ENCODE measurements around the gene C14orf119. TPM values are rescaled to one million over a fixed set of nuclear protein-coding genes. Genes with fewer than 3 reads are reported as not detected.

The C14orf119 gene
- total and polyA plus RNA-seq, 10 donors = 28.0 to 47.0 (median 39.0) TPM

DNA sequence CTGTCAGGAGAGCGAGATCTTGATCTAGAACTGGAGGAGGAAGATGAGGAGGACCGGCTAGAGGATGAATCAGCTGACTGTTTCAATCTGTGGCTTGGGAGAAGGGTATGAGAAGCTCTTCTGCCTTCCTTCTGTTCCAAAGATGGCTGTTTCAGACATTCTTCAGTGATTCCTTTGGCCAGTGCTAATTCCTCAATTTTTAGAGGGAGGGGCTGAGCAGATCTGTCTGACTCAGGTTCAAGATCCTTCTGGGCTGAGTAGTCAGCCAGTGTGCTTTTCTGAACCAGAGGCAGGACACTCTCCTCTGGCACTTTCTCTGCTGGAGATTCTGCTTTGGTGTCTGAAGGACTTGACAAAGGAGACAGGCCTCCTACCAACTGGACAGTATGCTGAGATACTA, 15.6 kb upstream of the C14orf119 start:
- intact Hi-C loops (cut with DNase I; ENCODE audit: low total_unique reads) = no loop called here
- H3K4me1 ChIP-seq = peaks cover 0 to 48% (median 19%) of the 10 kb centered on the region in 6 donors
- peak overlapping the region in 3 of 8 donors; percentile 24 to 60 (median 59) for H3K27ac ChIP-seq
- peaks cover 6 to 100% (median 96%) of the 10 kb centered on the region in 6 donors for H3K36me3 ChIP-seq
- no peak for DNase-seq
- TF ChIP-seq POLR2A (IDR thresholded peaks at IDR 0.05) (no peak), POLR2AphosphoS5 (IDR thresholded peaks at IDR 0.05) (no peak)
- TF ChIP-seq, protein P1, sequence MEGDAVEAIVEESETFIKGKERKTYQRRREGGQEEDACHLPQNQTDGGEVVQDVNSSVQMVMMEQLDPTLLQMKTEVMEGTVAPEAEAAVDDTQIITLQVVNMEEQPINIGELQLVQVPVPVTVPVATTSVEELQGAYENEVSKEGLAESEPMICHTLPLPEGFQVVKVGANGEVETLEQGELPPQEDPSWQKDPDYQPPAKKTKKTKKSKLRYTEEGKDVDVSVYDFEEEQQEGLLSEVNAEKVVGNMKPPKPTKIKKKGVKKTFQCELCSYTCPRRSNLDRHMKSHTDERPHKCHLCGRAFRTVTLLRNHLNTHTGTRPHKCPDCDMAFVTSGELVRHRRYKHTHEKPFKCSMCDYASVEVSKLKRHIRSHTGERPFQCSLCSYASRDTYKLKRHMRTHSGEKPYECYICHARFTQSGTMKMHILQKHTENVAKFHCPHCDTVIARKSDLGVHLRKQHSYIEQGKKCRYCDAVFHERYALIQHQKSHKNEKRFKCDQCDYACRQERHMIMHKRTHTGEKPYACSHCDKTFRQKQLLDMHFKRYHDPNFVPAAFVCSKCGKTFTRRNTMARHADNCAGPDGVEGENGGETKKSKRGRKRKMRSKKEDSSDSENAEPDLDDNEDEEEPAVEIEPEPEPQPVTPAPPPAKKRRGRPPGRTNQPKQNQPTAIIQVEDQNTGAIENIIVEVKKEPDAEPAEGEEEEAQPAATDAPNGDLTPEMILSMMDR (IDR thresholded peaks at IDR 0.05 in 8 of 11, conservative IDR thresholded peaks at IDR 0.05 in 3 of 11) = no peak
- H3K9me3 ChIP-seq = no peaks in the 10 kb centered on the region
- no peak overlapping the region for H3K4me3 ChIP-seq
- no peaks in the 10 kb centered on the region for H3K27me3 ChIP-seq (replicated peaks in 1 of 7)
- WGBS, 5 donors = 82 to 93% (median 89%) methylated on average over 2 of the region's 2 CpGs

DNA sequence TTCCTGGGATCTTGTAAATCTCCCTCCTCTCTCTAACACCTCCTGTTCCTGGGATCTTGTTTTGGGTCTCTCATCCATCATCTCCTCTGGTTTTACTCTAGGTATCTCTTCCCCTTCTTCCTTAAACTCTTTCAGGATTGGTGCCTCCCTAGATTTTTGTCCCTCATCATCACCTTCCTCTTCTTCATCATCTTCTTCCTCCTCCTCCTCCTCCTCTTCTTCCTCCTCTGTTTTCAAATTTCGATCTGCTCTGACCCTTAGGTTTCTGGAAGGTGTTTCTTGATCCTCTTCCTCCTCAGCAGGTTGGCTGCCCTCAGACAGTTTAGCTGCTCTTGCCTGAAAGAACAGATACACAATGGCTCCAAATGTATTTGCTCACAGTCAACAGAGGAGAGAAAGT, 14.8 kb upstream of the C14orf119 start:
- Histone ChIP-seq H3K4me3 (no peak overlapping the region), H3K36me3 (peaks cover 6 to 100% (median 96%) of the 10 kb centered on the region in 6 donors), H3K4me1 (peaks cover 0 to 51% (median 20%) of the 10 kb centered on the region in 6 donors), H3K9me3 (no peaks in the 10 kb centered on the region), H3K27me3 (replicated peaks in 1 of 7) (no peaks in the 10 kb centered on the region), H3K27ac (peak overlapping the region in 1 of 8 donors; percentile 59)
- intact Hi-C loops (cut with DNase I; ENCODE audit: low total_unique reads) = no loop called here
- 66 to 82% (median 80%) methylated on average over 1 of the region's 1 CpG for WGBS, 5 donors
- DNase-seq = no peak
- TF ChIP-seq POLR2A (IDR thresholded peaks at IDR 0.05) (no peak), POLR2AphosphoS5 (IDR thresholded peaks at IDR 0.05) (no peak)
- TF ChIP-seq, protein P1 (IDR thresholded peaks at IDR 0.05 in 8 of 11, conservative IDR thresholded peaks at IDR 0.05 in 3 of 11) = no peak

DNA sequence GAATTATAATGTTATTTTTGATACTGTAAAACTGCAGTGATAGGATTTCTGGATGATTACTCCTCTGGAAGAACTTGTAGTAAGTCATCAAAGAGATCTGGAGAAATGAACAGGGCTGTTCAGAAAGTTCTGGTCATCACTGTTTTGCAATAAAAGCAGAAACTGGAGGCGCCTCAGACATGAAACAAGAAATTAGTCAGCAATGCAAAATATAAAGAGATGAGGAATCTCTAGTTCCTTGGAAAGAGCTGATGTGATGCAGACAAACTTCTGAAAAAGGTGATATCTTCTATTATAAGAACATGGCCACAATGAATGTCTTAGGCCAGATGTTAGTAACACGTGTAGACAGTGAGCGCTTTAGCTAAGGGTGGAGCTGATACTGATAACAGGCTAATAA, 9.8 kb upstream of the C14orf119 start:
- H3K27ac ChIP-seq = no peak overlapping the region
- 75 to 87% (median 78%) methylated on average over 3 of the region's 3 CpGs for WGBS, 5 donors
- DNase-seq = no peak
- TF ChIP-seq, protein P1 (IDR thresholded peaks at IDR 0.05 in 8 of 11, conservative IDR thresholded peaks at IDR 0.05 in 3 of 11) = no peak
- TF ChIP-seq POLR2AphosphoS5 (IDR thresholded peaks at IDR 0.05) = no peak
- TF ChIP-seq POLR2A (IDR thresholded peaks at IDR 0.05) = no peak
- H3K4me3 ChIP-seq = no peak overlapping the region
- no peaks in the 10 kb centered on the region for H3K27me3 ChIP-seq (replicated peaks in 1 of 7)
- peaks cover 12 to 100% (median 92%) of the 10 kb centered on the region in 6 donors for H3K36me3 ChIP-seq
- H3K4me1 ChIP-seq = peaks cover 0 to 29% (median 5%) of the 10 kb centered on the region in 6 donors
- intact Hi-C loops (cut with DNase I; ENCODE audit: low total_unique reads) = no loop called here
- no peaks in the 10 kb centered on the region for H3K9me3 ChIP-seq

DNA sequence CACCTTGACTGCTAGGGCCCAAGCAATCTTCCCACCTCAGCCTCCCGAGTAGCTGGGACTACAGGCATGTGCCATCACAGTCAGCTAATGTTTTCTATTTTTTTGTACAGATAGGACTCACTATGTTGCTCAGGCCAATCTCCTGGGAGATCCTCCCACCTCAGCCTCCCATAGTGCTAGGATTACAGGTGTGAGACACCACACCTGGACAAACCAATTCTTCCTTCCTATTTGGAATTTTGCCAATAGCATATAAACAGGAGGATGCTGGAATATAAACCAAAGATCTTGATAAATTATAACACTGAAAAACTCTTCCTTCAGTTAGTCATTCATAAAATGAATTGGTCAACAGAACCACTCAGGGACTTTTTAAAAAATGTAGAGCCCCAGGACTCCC, 8.7 kb upstream of the C14orf119 start:
- Histone ChIP-seq H3K9me3 (no peaks in the 10 kb centered on the region), H3K36me3 (peaks cover 10 to 100% (median 91%) of the 10 kb centered on the region in 6 donors), H3K27ac (no peak overlapping the region), H3K4me3 (no peak overlapping the region), H3K27me3 (replicated peaks in 1 of 7) (no peaks in the 10 kb centered on the region), H3K4me1 (peaks cover 0 to 37% (median 6%) of the 10 kb centered on the region in 6 donors)
- WGBS, 5 donors = 93 to 100% (median 97%) methylated on average over 1 of the region's 1 CpG
- DNase-seq = no peak
- intact Hi-C loops (cut with DNase I; ENCODE audit: low total_unique reads) = no loop called here
- TF ChIP-seq POLR2AphosphoS5 (IDR thresholded peaks at IDR 0.05) (no peak), POLR2A (IDR thresholded peaks at IDR 0.05) (no peak)
- TF ChIP-seq, protein P1 (IDR thresholded peaks at IDR 0.05 in 8 of 11, conservative IDR thresholded peaks at IDR 0.05 in 3 of 11) = no peak
